GM18909 (cell line): ENCODE measurements around the gene DAAM2.

Source experiments
- ATAC-seq: cut with Tn5 transposase; IDR thresholded peaks from one replicate; pipeline ENCODE4 v1.9.1; 2021; ENCODE audit warnings: mild to moderate bottlenecking; ENCODE audit not compliant: unreplicated experiment, poor library complexity

The DAAM2 gene

GRCh38 chr6:39786649-39787048, 5.5 kb upstream of the DAAM2 start:
- ATAC-seq: no peak

DNA sequence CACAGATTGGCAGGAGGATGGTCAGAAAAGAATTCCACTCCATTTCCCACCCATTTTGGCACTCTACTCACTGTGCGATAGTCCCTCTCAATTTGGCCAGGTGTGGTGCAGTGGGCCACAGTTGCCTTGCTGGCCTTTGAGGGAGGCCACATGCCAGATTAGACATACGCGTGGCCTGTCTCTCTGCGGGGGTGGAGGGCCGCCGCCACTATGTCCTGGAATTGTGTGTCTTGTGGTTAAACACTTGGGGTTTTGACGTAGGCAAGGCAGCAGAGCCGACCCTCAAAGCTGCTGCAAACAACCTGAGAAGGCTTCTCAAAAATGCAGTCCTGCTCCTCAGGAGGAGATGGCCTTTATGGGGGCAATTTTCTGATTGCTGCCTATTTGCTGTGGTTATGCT, 4.9 kb upstream of the DAAM2 start:
- ATAC-seq: no peak

DNA sequence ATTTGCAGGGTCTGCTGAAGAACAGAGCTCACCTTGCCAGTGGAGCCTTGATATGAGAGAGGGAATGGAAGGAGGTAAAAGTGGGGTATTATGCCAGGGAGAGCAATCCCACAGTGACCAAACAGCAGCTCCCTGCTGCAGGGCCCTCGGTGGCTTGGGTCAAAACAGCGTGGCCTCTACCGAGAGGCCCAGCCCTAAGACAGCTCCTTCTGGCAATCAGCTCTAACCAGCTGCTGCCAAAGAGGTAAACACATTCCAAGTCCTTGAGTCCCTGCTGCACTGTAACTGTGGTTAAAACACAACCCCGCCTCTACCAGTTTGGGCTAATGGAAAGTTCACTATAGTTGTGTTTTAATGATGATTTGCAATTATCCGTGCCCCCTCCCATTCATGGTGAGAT, 1.4 kb upstream of the DAAM2 start:
- ATAC-seq: no peak

DNA sequence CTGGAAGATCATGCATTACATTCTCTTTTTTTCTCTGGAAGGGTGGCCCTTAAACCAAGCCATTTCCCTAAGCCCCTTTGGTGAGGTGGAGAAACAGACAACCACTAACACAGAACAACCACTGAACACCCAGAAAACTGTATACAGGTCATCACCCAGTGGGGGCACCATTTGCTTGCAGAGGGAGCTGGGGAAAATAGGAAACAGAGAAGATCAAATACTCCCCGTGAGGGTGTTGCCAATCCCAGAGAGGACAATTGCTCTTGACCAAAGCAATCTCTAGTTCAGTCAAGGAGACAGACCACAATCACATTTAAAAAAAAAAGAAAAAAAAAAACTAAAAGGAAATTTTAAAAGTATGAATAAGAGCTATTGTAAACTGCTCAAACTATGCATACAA, 865 bp upstream of the DAAM2 start:
- no peak for ATAC-seq

GRCh38 chr6:39792540-39793450, 619 bp downstream of the DAAM2 start:
- ATAC-seq: no peak

- ATAC-seq: no peak
These were observed 1.3 kb downstream of the DAAM2 start for GRCh38 chr6:39793516-39793915.

DNA sequence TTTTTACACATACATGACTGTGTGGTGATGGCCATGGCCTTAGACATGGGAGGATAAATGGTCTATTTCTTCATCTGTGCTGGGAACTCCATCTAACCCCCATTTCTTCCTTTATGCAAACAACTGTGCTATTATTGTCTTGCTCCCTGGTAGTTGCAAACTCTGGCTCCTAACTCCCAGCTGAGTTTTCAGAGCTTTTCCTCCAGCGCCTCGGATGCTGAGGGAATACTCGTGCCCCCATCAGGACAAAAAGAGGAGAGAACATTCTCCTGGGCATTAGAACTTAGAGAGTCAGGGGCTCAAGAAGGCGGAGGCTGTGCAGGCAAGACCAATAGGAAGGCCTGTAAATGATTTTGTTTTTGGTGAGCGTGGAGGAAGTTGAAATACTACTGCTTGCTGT, 2.1 kb downstream of the DAAM2 start:
- no peak for ATAC-seq

- ATAC-seq: no peak
These were observed 5.6 kb downstream of the DAAM2 start for GRCh38 chr6:39797751-39798150.

DNA sequence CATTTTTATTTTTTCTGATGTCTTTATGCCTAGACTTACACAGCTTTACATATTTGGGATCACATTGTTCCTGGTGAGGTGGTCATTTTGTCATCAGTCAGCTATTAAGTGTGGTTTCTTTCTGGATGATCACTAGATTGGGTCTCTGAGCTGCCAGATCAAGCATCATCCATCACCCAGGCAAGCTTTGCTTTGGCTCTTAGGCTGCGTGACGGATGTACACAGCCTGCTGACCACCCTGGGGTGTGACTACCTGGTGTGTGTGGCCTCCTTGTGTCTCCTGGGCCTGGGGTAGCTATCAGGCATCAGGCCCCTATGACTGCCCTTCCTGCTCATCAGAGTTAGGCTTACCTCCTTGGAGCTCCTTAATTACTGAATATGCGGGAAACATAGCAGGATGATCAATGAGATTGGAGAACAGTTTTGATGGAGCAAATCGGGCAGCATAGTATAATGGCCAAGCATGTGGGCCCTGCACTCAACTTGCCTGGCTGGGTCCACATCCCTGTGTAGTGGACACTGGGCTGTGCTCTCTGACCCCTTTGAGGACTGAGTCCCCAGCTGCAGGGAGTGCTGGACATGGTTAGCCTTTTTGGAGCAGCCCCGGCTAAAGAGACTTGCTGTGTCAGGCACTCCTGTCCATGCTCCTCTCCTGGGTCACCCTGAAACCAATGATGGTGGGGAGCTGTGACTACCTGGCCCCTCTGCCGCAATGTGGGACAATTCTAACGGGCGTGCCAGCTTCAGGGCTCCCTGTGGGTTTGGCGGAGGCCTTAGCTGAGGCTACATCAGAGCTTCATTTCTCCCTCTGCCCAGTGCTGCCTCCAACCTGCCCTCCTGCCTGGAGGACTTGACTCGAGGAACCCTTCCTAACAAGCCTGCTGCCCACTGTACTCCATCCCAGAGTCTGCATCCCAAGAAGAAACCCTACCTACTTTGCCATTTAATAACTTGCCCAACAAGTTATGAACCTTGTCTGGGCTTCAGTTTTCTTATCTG, 8.2 kb downstream of the DAAM2 start:
- no peak for ATAC-seq

DNA sequence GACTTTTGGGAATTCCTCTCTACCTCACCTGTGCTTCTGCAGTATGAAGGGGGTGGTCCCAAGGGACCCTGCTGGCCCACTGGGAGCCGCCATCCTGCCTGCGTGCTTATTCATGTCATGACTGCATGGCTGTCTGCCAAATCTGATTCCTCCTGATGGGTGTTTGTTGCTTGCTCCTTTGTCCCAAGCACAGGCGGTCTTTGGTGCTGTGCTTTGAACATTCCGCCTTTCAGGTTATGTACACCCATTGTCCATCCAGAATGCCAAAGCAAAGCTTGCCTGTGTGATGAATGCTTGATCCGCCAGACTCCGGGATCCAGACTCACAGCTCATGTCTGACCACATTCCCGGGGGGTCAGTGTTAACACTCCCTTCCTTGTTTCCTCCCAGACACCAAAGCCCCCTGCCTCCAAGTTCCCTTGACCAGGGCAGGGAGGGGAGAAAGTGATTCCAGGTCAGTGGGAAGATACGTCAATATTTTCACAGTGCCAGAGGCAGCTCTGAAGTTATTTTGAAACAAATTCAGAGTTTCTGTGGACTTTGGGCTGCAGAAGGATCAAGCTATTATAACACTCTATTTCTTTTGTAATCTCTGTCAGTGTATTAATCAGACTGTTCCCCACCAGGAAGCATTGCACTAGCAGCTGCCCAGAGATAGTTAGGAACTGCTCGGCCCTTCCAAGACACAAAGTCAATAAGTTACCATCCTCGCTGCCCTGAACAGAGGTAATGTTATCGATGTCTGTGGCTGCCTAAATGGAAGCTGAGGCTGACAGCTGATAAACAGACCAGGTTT, 9.5 kb downstream of the DAAM2 start:
- ATAC-seq: no peak

DNA sequence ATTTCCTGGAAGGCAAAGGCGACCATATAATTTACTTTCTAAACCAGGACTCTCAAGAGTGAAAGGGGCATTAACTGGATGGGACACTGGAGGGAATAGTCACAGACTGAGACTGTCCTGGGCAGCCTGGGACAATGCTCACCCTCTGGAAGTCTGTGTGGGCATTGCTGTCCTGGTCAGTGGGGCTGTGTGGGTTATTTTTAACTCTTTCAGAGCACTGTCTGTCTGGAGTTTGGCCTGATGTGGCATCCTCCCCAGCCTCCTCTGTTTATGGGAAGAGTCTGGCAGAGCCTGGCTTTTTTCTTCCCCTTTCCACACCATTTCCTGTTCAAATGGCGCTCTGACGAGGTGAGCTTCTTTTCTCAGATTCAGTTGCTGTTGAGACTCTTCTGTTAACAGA, 11.7 kb downstream of the DAAM2 start:
- ATAC-seq: no peak

- no peak for ATAC-seq
These were observed 12.4 kb downstream of the DAAM2 start for GRCh38 chr6:39804466-39805065.

- no peak for ATAC-seq
These were observed 14.1 kb downstream of the DAAM2 start for GRCh38 chr6:39806278-39806677.

GRCh38 chr6:39808346-39808745, 16.2 kb downstream of the DAAM2 start:
- no peak for ATAC-seq

DNA sequence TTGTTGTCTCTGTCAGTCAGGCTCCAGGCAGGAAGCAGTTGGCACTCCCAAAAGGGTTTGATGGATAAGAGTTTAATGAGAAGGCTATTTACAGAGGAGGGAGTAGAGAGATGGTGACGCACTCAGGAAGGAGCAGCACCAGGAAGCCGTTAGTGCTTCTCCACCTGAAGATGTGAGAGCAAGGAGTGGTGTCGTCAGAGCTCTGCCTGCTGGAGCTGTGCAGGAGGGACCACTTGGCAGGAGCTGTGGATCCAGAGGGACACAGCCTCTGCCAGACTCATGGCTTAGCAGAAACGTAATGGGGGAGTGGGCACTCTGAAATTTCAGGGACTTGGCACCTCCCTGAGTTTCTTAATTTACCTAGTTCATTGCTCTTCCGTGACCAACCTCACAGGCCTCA, 16.8 kb downstream of the DAAM2 start:
- no peak for ATAC-seq

DNA sequence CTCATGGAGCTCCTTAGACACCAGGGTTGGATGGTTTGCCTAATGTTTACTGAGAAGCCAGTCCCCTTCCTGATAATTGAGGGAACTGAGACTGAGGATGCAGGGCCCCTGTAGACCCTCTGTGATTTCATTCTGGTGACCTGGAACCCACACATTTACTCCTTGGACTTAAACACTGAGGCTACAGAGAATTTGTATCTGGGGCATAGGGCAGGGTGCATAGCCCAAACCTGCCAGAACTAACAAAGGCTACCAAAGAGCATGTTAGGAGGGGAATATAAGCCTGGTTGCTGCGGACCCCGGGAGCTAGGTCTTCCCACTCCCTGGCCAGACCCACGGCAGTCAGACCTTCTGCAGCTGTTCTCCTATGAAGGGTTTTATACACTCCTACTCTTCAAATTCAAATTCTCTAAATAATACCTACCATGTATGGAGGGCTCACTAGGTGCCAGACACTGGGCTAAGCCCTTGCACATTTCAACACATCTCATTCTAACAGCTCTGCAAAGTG, 19.7 kb downstream of the DAAM2 start:
- ATAC-seq: no peak

- ATAC-seq: no peak
These were observed 20.3 kb downstream of the DAAM2 start for GRCh38 chr6:39812496-39812852.

GRCh38 chr6:39812853-39813533, 20.8 kb downstream of the DAAM2 start:
- ATAC-seq: peak; percentile 80

DNA sequence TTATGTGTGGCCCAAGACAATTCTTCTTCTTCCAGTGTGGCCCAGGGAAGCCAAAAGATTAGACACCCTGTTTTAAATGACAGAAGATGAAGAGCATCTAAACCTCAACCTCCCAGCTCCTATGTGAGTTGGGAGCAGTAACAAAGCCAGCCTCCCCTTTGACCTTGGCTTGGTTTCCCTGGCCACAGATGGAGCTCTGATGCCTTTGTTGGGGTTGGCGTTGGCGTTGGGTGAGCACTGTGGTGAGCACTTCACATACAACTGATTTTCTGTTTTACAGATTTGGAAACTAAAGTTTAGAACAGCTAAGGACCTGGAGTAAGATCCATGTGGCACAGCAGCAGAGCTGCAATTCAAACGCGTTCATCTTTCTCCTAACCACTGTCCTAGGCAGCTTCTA, 22.1 kb downstream of the DAAM2 start:
- no peak for ATAC-seq
